ENCODE data around the gene DPP6.

Gene DPP6

GRCh38 chr7:154903083-154903731, 851.0 kb downstream of the DPP6 start:
- DNase-seq = no peak

- DNase-seq = no peak
These were observed 852.9 kb downstream of the DPP6 start for GRCh38 chr7:154905146-154905545.

- no peak for DNase-seq
These were observed 853.4 kb downstream of the DPP6 start for GRCh38 chr7:154905615-154906014.

- no peak for DNase-seq
These were observed 854.0 kb downstream of the DPP6 start for GRCh38 chr7:154906201-154906600.

GRCh38 chr7:154906736-154907355, 854.6 kb downstream of the DPP6 start:
- DNase-seq = no peak

- no peak for DNase-seq
These were observed 855.7 kb downstream of the DPP6 start for GRCh38 chr7:154907651-154908620.

GRCh38 chr7:154909241-154910105, 857.3 kb downstream of the DPP6 start:
- DNase-seq = no peak

- DNase-seq = no peak
These were observed 857.9 kb downstream of the DPP6 start for GRCh38 chr7:154910125-154910524.

- no peak for DNase-seq
These were observed 858.8 kb downstream of the DPP6 start for GRCh38 chr7:154910977-154911376.

- no peak for DNase-seq
These were observed 859.2 kb downstream of the DPP6 start for GRCh38 chr7:154911411-154911810.

GRCh38 chr7:154911862-154912455, 859.8 kb downstream of the DPP6 start:
- no peak for DNase-seq

- no peak for DNase-seq
These were observed 860.9 kb downstream of the DPP6 start for GRCh38 chr7:154912871-154913637.

- peak; percentile 58 to 88 for DNase-seq
These were observed 861.6 kb downstream of the DPP6 start for GRCh38 chr7:154913638-154914307.

- no peak for DNase-seq
These were observed 862.3 kb downstream of the DPP6 start for GRCh38 chr7:154914308-154914995.

- DNase-seq = no peak
These were observed 862.8 kb downstream of the DPP6 start for GRCh38 chr7:154914996-154915380.

GRCh38 chr7:154915600-154915999, 863.4 kb downstream of the DPP6 start:
- DNase-seq = no peak

- DNase-seq = no peak
These were observed 864.2 kb downstream of the DPP6 start for GRCh38 chr7:154916381-154916780.

- DNase-seq = no peak
These were observed 864.9 kb downstream of the DPP6 start for GRCh38 chr7:154916856-154917807.

- no peak for DNase-seq
These were observed 865.6 kb downstream of the DPP6 start for GRCh38 chr7:154917808-154918160.
